ENCODE data around the gene ALS2.
"Not testable (repeated sequence)": the region's sequence is repeated elsewhere in the genome, so short reads cannot be mapped to it uniquely, and the experiment has no call there.

Gene ALS2

GRCh38 chr2:201807452-201807999 lies 26.8 kb upstream of the ALS2 start:
- H3K9ac ChIP-seq (ENCODE audit: low read depth, low read length) = peak overlapping the region; percentile 78
- no peaks in the 10 kb centered on the region for H3K9me3 ChIP-seq (replicated peaks; ENCODE audit: low read length)
- H3K4me3 ChIP-seq (ENCODE audit: low read length) = peak overlapping the region; percentile 55
- peak overlapping the region; percentile 76 for H3K4me2 ChIP-seq (ENCODE audit: low read length)
- H3K36me3 ChIP-seq (ENCODE audit: insufficient read depth, low read length) = no peaks in the 10 kb centered on the region
- peaks cover 23% of the 10 kb centered on the region for H3K4me1 ChIP-seq (ENCODE audit: control insufficient read depth, insufficient read depth, low read length)
- H3K27me3 ChIP-seq (ENCODE audit: control insufficient read depth, insufficient read depth, low read length) = no peaks in the 10 kb centered on the region

DNA sequence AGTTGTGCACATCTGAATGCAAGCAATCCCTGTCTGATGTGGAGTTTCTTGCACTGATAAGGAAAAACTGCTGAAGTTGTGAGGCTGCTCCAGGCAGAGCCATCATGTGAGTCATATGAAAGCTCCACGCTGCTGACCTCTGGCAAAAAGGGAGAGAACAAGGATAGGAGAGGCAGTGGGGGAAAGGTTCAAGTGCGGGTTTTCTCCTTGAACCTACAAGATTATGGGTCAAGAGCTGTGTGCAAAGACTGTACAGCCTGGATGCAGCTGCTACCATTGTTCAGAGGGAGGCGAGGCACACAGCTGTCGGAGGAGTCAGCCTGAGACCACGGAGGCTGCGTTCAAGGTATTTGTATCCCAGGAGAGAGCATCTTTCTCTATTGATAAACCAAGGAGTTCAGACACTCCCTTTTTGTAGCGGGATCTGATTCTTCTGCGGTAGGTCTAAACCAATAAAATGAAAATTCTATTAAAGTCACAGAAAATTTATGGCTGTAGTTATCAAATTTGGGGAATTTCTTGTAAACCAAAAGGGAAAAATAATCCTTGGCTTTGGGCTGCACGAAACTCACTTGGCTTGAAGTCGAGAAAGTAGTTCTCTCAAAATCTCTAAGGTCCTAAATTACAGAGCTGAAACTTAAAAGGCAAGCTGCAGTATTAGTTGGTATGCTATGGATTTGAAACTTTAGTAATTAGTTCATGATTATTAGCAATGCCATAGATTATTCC lies 25.9 kb upstream of the ALS2 start, which contains the start of gene CDK15:
Gene CDK15, plus strand, starts transcription at position 96 of the 729 bp plus-strand sequence. Its CDS starts 128 bp downstream, at position 224.
- peak within 1 kb of the TSS; percentile 55 for H3K4me3 ChIP-seq (ENCODE audit: low read length)
- H3K9ac ChIP-seq (ENCODE audit: low read depth, low read length) = peak within 1 kb of the TSS; percentile 78
- peaks cover 23% of the 10 kb centered on the region for H3K4me1 ChIP-seq (ENCODE audit: control insufficient read depth, insufficient read depth, low read length)
- H3K9me3 ChIP-seq (replicated peaks; ENCODE audit: low read length) = no peaks in the 10 kb centered on the region
- H3K27me3 ChIP-seq (ENCODE audit: control insufficient read depth, insufficient read depth, low read length) = no peaks in the 10 kb centered on the region
- no peaks in the 10 kb centered on the region for H3K36me3 ChIP-seq (ENCODE audit: insufficient read depth, low read length)
- peak within 1 kb of the TSS; percentile 76 for H3K4me2 ChIP-seq (ENCODE audit: low read length)

- peak overlapping the region; percentile 69 for H3K9ac ChIP-seq (ENCODE audit: low read depth, low read length)
- peaks cover 27% of the 10 kb centered on the region for H3K4me1 ChIP-seq (ENCODE audit: control insufficient read depth, insufficient read depth, low read length)
Measured at GRCh38 chr2:201798914-201799285, 18.2 kb upstream of the ALS2 start.

GRCh38 chr2:201798252-201798913 lies 17.6 kb upstream of the ALS2 start:
- no peaks in the 10 kb centered on the region for H3K9me3 ChIP-seq (replicated peaks; ENCODE audit: low read length)
- H3K9ac ChIP-seq (ENCODE audit: low read depth, low read length) = peak overlapping the region; percentile 69
- peaks cover 27% of the 10 kb centered on the region for H3K4me1 ChIP-seq (ENCODE audit: control insufficient read depth, insufficient read depth, low read length)
- peak overlapping the region; percentile 6 for H3K4me3 ChIP-seq (ENCODE audit: low read length)
- H3K36me3 ChIP-seq (ENCODE audit: insufficient read depth, low read length) = no peaks in the 10 kb centered on the region
- H3K4me2 ChIP-seq (ENCODE audit: low read length) = peak overlapping the region; percentile 64
- H3K27me3 ChIP-seq (ENCODE audit: control insufficient read depth, insufficient read depth, low read length) = no peaks in the 10 kb centered on the region

More at GRCh38 chr2:201798914-201799285, 18.2 kb upstream of the ALS2 start:
- H3K9me3 ChIP-seq (replicated peaks; ENCODE audit: low read length); H3K27me3 ChIP-seq (ENCODE audit: control insufficient read depth, insufficient read depth, low read length); H3K36me3 ChIP-seq (ENCODE audit: insufficient read depth, low read length); H3K4me3 ChIP-seq (ENCODE audit: low read length): not testable (repeated sequence)
- H3K4me2 ChIP-seq (ENCODE audit: low read length) = peak overlapping the region; percentile 64

GRCh38 chr2:201797175-201797840 lies 16.6 kb upstream of the ALS2 start:
- Histone ChIP-seq H3K9me3 (replicated peaks; ENCODE audit: low read length) (no peaks in the 10 kb centered on the region), H3K4me2 (ENCODE audit: low read length) (peak overlapping the region; percentile 15), H3K36me3 (ENCODE audit: insufficient read depth, low read length) (no peaks in the 10 kb centered on the region), H3K9ac (ENCODE audit: low read depth, low read length) (peak overlapping the region; percentile 62), H3K4me1 (ENCODE audit: control insufficient read depth, insufficient read depth, low read length) (peaks cover 27% of the 10 kb centered on the region), H3K4me3 (ENCODE audit: low read length) (no peak overlapping the region), H3K27me3 (ENCODE audit: control insufficient read depth, insufficient read depth, low read length) (no peaks in the 10 kb centered on the region)

- no peak overlapping the region for H3K9ac ChIP-seq (ENCODE audit: low read depth, low read length)
- peaks cover 27% of the 10 kb centered on the region for H3K4me1 ChIP-seq (ENCODE audit: control insufficient read depth, insufficient read depth, low read length)
Measured at GRCh38 chr2:201796478-201796865, 15.7 kb upstream of the ALS2 start.

DNA sequence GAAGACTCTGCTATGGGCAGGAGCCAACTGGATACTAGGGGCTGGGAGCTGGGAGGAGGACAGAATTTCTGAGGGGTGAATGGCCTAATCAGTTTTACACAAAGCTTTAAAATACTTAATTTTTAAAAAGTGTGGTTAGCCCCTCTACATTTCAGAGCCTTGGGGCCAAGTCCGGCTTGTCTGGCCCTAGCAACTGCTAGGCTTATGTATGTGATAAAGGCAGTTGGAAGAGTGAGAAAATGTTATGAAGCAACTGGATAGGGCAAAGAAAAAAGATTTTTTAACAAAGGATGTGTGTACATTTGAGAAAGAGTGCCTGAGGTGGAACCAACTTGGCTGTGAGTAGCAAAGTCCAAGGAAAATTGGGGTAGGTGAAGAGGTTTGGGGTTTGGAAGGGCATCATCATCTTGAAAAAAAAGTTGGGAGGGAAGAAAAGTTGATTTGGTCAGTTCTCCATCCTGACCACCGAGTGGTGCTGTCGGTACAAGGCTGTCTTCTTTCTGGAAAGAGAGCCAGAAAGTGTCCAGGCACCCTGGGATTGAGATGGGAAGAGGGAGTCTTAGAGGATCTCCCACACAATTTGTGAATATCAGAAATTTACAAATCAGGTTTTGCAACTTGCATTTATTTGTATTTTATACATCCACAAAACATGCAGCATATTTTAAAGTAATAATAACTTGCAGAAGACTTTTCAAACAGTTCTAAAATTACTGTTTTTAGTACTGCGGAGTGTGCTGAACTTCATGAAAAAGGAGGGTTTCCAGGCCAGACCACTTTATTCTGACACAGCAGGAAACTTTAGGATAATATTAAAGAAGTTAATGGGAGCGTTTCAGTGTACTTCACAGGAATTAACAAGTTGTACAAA lies 15.1 kb upstream of the ALS2 start:
- Histone ChIP-seq H3K9me3 (replicated peaks; ENCODE audit: low read length) (no peaks in the 10 kb centered on the region), H3K9ac (ENCODE audit: low read depth, low read length) (no peak overlapping the region), H3K4me2 (ENCODE audit: low read length) (no peak overlapping the region), H3K4me1 (ENCODE audit: control insufficient read depth, insufficient read depth, low read length) (peaks cover 27% of the 10 kb centered on the region), H3K4me3 (ENCODE audit: low read length) (no peak overlapping the region), H3K36me3 (ENCODE audit: insufficient read depth, low read length) (no peaks in the 10 kb centered on the region), H3K27me3 (ENCODE audit: control insufficient read depth, insufficient read depth, low read length) (no peaks in the 10 kb centered on the region)

More at GRCh38 chr2:201796478-201796865, 15.7 kb upstream of the ALS2 start:
- H3K4me2 ChIP-seq (ENCODE audit: low read length) = no peak overlapping the region
- H3K9me3 ChIP-seq (replicated peaks; ENCODE audit: low read length) = no peaks in the 10 kb centered on the region
- H3K36me3 ChIP-seq (ENCODE audit: insufficient read depth, low read length) = no peaks in the 10 kb centered on the region
- no peak overlapping the region for H3K4me3 ChIP-seq (ENCODE audit: low read length)
- no peaks in the 10 kb centered on the region for H3K27me3 ChIP-seq (ENCODE audit: control insufficient read depth, insufficient read depth, low read length)

DNA sequence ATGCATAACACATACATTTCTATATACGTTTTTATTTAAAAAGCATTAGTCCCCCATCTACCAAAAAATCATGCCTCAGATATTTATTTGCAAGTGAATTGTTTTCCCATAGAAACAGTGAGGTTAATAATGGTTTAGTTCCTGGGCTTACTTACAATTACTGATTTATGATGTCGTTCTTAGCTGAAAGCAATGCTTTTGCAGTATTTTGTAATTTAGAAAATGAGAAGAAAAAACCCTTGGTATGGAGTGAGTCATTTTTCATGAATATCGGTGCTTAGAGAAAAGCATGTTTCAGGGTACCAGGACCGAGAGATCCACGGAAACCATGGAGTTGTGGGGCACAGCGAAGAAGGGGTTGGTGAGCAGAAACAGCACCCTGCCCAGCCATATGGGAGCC lies 13.6 kb upstream of the ALS2 start:
- peaks cover 27% of the 10 kb centered on the region for H3K4me1 ChIP-seq (ENCODE audit: control insufficient read depth, insufficient read depth, low read length)
- H3K4me3 ChIP-seq (ENCODE audit: low read length) = no peak overlapping the region
- no peaks in the 10 kb centered on the region for H3K9me3 ChIP-seq (replicated peaks; ENCODE audit: low read length)
- H3K27me3 ChIP-seq (ENCODE audit: control insufficient read depth, insufficient read depth, low read length) = no peaks in the 10 kb centered on the region
- no peaks in the 10 kb centered on the region for H3K36me3 ChIP-seq (ENCODE audit: insufficient read depth, low read length)
- H3K4me2 ChIP-seq (ENCODE audit: low read length) = no peak overlapping the region
- no peak overlapping the region for H3K9ac ChIP-seq (ENCODE audit: low read depth, low read length)

GRCh38 chr2:201793631-201794030 lies 12.9 kb upstream of the ALS2 start:
- Histone ChIP-seq H3K27me3 (ENCODE audit: control insufficient read depth, insufficient read depth, low read length) (no peaks in the 10 kb centered on the region), H3K9me3 (replicated peaks; ENCODE audit: low read length) (no peaks in the 10 kb centered on the region), H3K9ac (ENCODE audit: low read depth, low read length) (no peak overlapping the region), H3K4me1 (ENCODE audit: control insufficient read depth, insufficient read depth, low read length) (peaks cover 22% of the 10 kb centered on the region), H3K4me2 (ENCODE audit: low read length) (no peak overlapping the region), H3K4me3 (ENCODE audit: low read length) (no peak overlapping the region), H3K36me3 (ENCODE audit: insufficient read depth, low read length) (no peaks in the 10 kb centered on the region)

- H3K9ac ChIP-seq (ENCODE audit: low read depth, low read length) = no peak overlapping the region
- no peaks in the 10 kb centered on the region for H3K9me3 ChIP-seq (replicated peaks; ENCODE audit: low read length)
Measured at GRCh38 chr2:201790989-201791388, 10.3 kb upstream of the ALS2 start.

GRCh38 chr2:201790291-201790690 lies 9.6 kb upstream of the ALS2 start:
- no peak overlapping the region for H3K9ac ChIP-seq (ENCODE audit: low read depth, low read length)
- no peaks in the 10 kb centered on the region for H3K27me3 ChIP-seq (ENCODE audit: control insufficient read depth, insufficient read depth, low read length)
- H3K4me1 ChIP-seq (ENCODE audit: control insufficient read depth, insufficient read depth, low read length) = peaks cover 6% of the 10 kb centered on the region

More at GRCh38 chr2:201790989-201791388, 10.3 kb upstream of the ALS2 start:
- H3K4me1 ChIP-seq (ENCODE audit: control insufficient read depth, insufficient read depth, low read length) = peaks cover 6% of the 10 kb centered on the region
- H3K4me3 ChIP-seq (ENCODE audit: low read length) = no peak overlapping the region
- H3K36me3 ChIP-seq (ENCODE audit: insufficient read depth, low read length) = no peaks in the 10 kb centered on the region
- no peak overlapping the region for H3K4me2 ChIP-seq (ENCODE audit: low read length)
- no peaks in the 10 kb centered on the region for H3K27me3 ChIP-seq (ENCODE audit: control insufficient read depth, insufficient read depth, low read length)

More at GRCh38 chr2:201790291-201790690, 9.6 kb upstream of the ALS2 start:
- H3K4me3 ChIP-seq (ENCODE audit: low read length) = no peak overlapping the region
- no peaks in the 10 kb centered on the region for H3K9me3 ChIP-seq (replicated peaks; ENCODE audit: low read length)
- H3K4me2 ChIP-seq (ENCODE audit: low read length) = no peak overlapping the region
- H3K36me3 ChIP-seq (ENCODE audit: insufficient read depth, low read length) = no peaks in the 10 kb centered on the region
